ENCODE data around the gene KCNMB4.

The KCNMB4 gene

GRCh38 chr12:70359458-70360197, 6.5 kb upstream of the KCNMB4 start:
- TF ChIP-seq GATA2 (IDR thresholded peaks at IDR 0.05; ENCODE audit: low read depth, low read length) (no peak), GATA3 (IDR thresholded peaks at IDR 0.05; ENCODE audit: low read depth, low read length) (no peak)

GRCh38 chr12:70360218-70360617, 5.9 kb upstream of the KCNMB4 start:
- no peak for TF ChIP-seq GATA2 (IDR thresholded peaks at IDR 0.05; ENCODE audit: low read depth, low read length)
- TF ChIP-seq GATA3 (IDR thresholded peaks at IDR 0.05; ENCODE audit: low read depth, low read length), result no peak

DNA sequence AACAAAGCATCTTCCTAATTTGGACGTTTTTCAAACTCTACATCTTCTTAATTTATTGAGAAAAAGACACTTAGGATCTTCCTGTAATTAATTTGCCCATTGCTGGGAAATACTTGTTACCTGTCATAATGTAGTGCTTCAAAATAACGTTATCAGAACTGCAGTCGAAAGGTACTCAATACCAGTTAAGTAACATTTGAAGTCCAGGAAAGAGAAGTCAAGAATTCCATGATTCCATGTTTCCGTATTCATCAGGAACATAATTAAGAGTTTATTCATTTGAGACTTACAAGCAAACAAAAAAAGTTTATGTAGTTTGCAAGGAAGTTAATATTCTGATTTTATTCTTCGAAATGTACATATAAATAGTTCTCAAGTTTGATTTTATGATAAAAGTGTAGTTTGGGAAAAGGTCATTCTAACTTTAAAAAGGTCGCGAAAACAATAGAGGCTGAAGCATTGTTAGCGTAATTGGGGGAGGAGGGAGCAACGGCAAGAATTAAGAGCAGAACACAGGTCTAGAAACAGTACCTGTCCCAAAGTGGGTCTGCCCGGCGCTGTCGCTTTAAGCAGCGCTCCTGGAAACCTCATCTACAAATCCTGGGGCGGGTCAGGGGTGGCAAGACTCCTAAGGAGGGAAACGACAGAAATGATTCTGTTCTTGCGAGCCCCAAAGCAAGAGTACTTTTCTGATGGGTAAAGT, 1.2 kb upstream of the KCNMB4 start:
- TF ChIP-seq GATA2 (IDR thresholded peaks at IDR 0.05; ENCODE audit: low read depth, low read length) (no peak), GATA3 (IDR thresholded peaks at IDR 0.05; ENCODE audit: low read depth, low read length) (no peak)

DNA sequence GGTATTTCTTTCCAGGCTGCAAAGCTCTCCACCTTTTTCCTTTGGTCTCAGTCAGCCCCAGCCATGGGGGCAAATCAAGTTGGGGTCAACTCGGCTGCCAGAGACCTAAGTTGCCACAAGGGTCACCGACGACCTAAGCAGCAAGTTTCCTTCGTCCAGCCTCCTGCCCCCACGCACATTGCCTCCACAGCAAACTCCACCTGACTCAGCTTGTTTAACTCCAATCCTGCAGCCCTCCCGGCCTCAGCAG, 767 bp upstream of the KCNMB4 start:
- TF ChIP-seq GATA2 (IDR thresholded peaks at IDR 0.05; ENCODE audit: low read depth, low read length) (no peak), GATA3 (IDR thresholded peaks at IDR 0.05; ENCODE audit: low read depth, low read length) (no peak)

GRCh38 chr12:70366581-70367257, 629 bp downstream of the KCNMB4 start:
- no peak for TF ChIP-seq GATA2 (IDR thresholded peaks at IDR 0.05; ENCODE audit: low read depth, low read length)
- TF ChIP-seq GATA3 (IDR thresholded peaks at IDR 0.05; ENCODE audit: low read depth, low read length), result no peak

DNA sequence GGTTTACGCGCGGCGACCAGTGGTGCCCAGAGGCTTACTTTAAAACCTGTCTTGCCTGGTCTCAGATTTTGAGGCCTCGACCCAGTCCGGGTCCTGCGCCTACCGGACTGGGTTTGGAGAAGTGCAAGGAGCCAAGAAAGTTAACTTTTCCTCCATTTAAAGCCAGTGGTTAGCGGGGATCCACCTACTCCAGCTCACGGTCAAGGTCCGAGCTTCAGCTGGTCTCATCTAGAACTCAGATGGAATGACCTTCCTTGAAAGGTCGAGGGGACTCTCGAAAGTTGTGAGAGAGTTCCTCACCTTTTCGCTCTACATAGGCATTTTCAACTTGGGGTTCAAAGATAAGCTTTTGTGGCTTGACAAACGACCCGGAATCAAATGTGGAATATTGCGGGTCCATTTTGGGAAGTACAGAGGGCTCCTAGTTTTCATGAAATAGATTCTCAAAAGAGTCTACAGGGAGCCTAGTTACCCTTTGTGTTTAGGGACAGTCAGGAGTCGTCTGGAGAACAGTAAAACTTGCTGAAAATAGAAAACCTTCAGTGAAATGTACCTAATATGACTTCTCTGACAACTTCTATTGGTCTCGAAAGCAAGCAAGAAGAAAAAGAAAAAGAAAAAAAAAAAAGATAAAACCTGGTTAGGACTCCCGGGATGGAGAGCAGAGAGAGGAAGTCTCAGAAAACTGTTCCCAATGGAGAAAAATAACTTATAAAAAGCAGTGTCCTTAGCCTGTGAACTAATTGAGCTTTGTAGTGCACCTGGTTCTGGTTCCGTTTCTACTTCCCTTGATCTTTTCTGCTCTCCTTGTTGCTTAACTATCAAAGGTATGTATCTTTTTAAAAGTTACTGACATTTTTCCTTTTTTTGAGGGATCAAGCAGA, 1.4 kb downstream of the KCNMB4 start:
- TF ChIP-seq GATA3 (IDR thresholded peaks at IDR 0.05; ENCODE audit: low read depth, low read length) (no peak), GATA2 (IDR thresholded peaks at IDR 0.05; ENCODE audit: low read depth, low read length) (no peak)

DNA sequence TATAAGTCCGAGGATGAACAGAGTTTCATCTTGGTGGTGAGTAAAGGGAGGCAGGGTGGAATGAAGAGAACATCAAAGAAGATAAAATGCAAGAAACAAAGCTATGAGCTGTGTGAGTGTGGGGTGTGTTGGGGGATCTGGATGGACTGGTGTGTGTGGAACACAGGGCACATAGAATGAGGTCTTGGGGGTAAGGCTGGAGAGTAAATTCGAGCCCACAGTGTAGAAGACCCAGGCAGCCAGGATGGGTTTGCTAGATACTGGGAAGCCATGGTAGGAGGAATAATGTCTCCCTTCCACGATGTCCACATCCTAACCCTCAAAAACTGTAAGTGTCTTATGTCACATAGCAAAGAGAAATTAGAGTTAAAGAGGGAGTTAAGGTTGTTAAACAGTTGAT, 6.8 kb downstream of the KCNMB4 start:
- no peak for TF ChIP-seq GATA2 (IDR thresholded peaks at IDR 0.05; ENCODE audit: low read depth, low read length)
- no peak for TF ChIP-seq GATA3 (IDR thresholded peaks at IDR 0.05; ENCODE audit: low read depth, low read length)

DNA sequence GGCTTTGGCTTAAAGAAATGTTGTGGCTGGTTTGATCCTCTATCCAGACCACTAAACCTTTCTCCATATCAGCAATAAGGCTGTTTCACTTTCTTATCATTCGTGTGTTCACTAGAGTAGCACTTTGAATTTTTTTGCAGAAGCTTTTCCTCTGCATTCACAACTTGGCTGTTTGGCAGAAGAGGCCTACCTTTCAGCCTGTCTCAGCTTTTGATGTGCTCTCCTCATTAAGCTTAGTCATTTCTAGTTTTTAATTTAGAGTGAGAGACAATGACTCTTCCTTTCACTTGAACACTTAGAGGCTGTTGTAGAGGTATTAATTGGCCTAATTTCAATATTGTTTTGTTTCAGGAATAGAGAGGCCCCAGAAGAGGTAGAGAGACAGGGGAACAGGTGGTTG, 13.8 kb downstream of the KCNMB4 start:
- TF ChIP-seq GATA3 (IDR thresholded peaks at IDR 0.05; ENCODE audit: low read depth, low read length), result no peak
- TF ChIP-seq GATA2 (IDR thresholded peaks at IDR 0.05; ENCODE audit: low read depth, low read length), result no peak

DNA sequence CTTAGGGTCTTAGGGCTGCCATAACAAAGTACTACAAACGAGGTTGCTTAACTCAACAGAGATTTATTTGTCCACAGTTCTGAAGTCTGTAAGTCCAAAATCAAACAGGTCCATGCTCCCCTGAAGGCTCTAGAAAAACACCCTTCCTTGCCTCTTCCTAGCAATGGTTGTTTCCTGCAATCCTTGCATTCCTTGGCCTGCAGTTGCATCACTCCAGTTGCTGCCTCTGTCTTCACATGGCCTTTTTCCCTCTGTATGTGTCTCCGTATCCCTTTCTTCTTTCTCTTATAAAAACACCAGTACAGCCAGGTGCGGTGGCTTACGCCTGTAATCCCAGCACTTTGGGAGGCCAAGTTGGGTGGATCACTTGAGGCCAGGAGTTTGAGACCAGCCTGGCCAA, 17.4 kb downstream of the KCNMB4 start:
- TF ChIP-seq GATA3 (IDR thresholded peaks at IDR 0.05; ENCODE audit: low read depth, low read length) (no peak), GATA2 (IDR thresholded peaks at IDR 0.05; ENCODE audit: low read depth, low read length) (no peak)

DNA sequence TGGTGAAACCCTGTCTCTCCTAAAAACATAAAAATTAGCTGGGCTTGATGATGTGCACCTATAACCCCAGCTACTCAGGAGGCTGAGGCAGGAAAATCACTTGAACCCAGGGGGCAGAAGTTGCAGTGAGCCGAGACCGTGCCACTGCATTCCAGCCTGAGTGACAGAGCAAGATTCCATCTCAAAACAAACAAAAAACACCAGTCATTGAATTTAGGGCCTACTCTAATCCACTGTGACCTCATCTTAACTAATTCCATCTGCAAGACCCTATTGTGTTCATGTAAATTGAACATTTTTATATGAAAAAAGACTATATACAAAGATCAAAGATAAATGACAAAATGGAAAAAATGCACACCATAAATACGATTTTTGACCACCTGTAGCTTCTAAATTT, 17.8 kb downstream of the KCNMB4 start:
- TF ChIP-seq GATA2 (IDR thresholded peaks at IDR 0.05; ENCODE audit: low read depth, low read length) (no peak), GATA3 (IDR thresholded peaks at IDR 0.05; ENCODE audit: low read depth, low read length) (no peak)

DNA sequence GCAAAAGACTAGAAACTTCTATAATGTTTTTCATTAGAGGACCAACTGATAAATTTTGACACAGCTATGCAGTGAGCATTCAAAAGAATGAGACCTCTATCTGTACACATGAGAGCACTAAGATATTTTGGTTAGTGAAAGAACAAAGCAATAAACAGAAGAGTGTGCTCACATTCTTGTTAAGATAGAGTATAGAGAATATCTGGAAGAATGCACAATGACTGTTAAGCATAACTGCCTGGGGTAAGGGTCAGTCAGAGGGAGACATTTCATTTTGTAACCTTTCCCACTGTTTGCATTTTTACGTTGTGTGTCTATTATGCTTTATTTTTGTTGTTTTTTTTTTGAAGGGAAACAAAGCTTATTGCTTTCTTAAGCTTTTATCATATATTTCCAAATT, 20.7 kb downstream of the KCNMB4 start:
- no peak for TF ChIP-seq GATA3 (IDR thresholded peaks at IDR 0.05; ENCODE audit: low read depth, low read length)
- TF ChIP-seq GATA2 (IDR thresholded peaks at IDR 0.05; ENCODE audit: low read depth, low read length), result no peak

DNA sequence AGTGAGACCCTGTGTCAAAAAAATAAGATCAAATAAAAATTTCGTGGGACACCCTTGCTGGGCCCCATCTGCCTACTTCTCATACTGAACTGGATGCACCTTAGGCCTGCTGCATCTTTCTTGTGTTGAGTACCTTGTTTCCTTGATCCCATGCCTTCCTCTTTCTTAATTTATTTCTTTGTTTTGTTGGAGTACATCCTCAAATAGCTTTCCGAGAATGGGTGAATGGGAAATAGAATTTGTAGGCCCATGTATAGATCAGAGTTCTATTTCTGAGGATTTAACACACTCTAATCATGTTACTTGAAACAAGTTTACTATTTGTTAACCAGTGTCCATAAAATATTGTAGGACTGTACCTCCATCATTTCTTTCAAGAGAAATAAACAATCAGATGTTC, 23.6 kb downstream of the KCNMB4 start:
- TF ChIP-seq GATA2 (IDR thresholded peaks at IDR 0.05; ENCODE audit: low read depth, low read length), result no peak

GRCh38 chr12:70393787-70394499, 27.9 kb downstream of the KCNMB4 start:
- no peak for TF ChIP-seq GATA3 (IDR thresholded peaks at IDR 0.05; ENCODE audit: low read depth, low read length)
- TF ChIP-seq GATA2 (IDR thresholded peaks at IDR 0.05; ENCODE audit: low read depth, low read length), result no peak

DNA sequence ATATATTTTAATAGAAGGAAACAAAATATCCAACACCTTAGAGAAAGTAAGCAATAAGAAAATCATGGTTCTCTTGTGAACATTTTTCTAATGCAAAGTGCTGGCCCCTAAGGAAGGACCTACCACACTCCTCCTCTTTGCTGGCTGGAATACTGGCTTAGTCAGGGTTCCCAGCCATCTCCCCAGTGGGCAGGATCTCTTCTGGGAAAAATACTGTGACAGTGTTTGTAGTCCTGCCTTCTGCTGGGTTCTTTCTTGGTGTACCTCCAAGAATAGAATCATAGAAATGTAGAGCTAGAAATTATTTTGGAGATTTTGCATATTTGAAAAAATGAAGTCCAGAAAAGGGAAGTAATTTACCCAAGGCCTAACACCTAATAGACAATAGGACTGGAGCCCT, 31.9 kb downstream of the KCNMB4 start:
- TF ChIP-seq GATA2 (IDR thresholded peaks at IDR 0.05; ENCODE audit: low read depth, low read length), result no peak
- TF ChIP-seq GATA3 (IDR thresholded peaks at IDR 0.05; ENCODE audit: low read depth, low read length), result no peak

Data from SH-SY5Y (cell line).